Spinal cord (tissue), 10 donors: ENCODE measurements around the gene DIP2A. TPM values are rescaled to one million over a fixed set of nuclear protein-coding genes. Genes with fewer than 3 reads are reported as not detected.

Experiments
- DNase-seq, 6 donors: peaks; one replicate each; pipeline versions ENCODE4 v3.0.0 to v3.0.0-alpha.2; 2013 to 2015; ENCODE audit warnings: low spot score in 6 of 6, low read depth in 4 of 6
- H3K27ac ChIP-seq: one replicate; pipeline ENCODE4 v1.5.1; 2013; ENCODE audit warnings: low read depth, low read length, control low read depth
- H3K27me3 ChIP-seq: one replicate; pipeline ENCODE4 v1.6.1; 2013; ENCODE audit warnings: low read length; ENCODE audit not compliant: control insufficient read depth, insufficient read depth
- H3K36me3 ChIP-seq: one replicate; pipeline ENCODE4 v1.6.1; 2013; ENCODE audit warnings: low read length; ENCODE audit not compliant: control insufficient read depth, insufficient read depth
- H3K4me1 ChIP-seq: one replicate; pipeline ENCODE4 v1.6.1; 2013; ENCODE audit warnings: low read length; ENCODE audit not compliant: control insufficient read depth, insufficient read depth
- H3K4me3 ChIP-seq: one replicate; pipeline ENCODE4 v1.5.1; 2013; ENCODE audit warnings: low read depth, low read length, control low read depth
- H3K9me3 ChIP-seq: one replicate; pipeline ENCODE4 v1.6.1; 2013; ENCODE audit warnings: low read length; ENCODE audit not compliant: control insufficient read depth, insufficient read depth
- whole genome bisulfite sequencing: methylation state at CpG from one replicate; pipeline ENCODE4 v1.1.5; 2013; ENCODE audit warnings: missing lambda C conversion rate; ENCODE audit not compliant: insufficient coverage; 5-methylcytosine and 5-hydroxymethylcytosine counted together
- polyA plus RNA-seq, 2 donors: library from polyadenylated mRNA; unstranded; fragments of 120-200 nt; gene quantifications; one replicate each; pipeline ENCODE4 v1.2.1, GENCODE V29; 2013; ENCODE audit not compliant: insufficient read length in 2 of 2
- total RNA-seq, 2 donors: library from RNA; depleted of rRNA in 1 of 2; stranded (reverse); fragments of 120-200 nt in 1 of 2; fragments of >200 nt in 1 of 2; gene quantifications; one replicate each; pipeline versions ENCODE4 v1.2.3 to v1.2.4, GENCODE V29; 2013 to 2014
- donor health status: healthy.

The DIP2A gene
- total and polyA plus RNA-seq, 4 donors, result 41.2 to 69.6 (median 43.2) TPM

GRCh38 chr21:46603228-46603627 lies 144.5 kb downstream of the DIP2A start:
- peak overlapping the region; percentile 74 for H3K27ac ChIP-seq
- 27% methylated on average over 3 of the region's 9 CpGs for WGBS
- peak overlapping the region; percentile 66 for H3K4me3 ChIP-seq
- H3K27me3 ChIP-seq, result no peaks in the 10 kb centered on the region
- H3K9me3 ChIP-seq, result no peaks in the 10 kb centered on the region
- DNase-seq, result peak in 2 of 6 donors; percentile 42 to 45
- peaks cover 8% of the 10 kb centered on the region for H3K36me3 ChIP-seq
- H3K4me1 ChIP-seq, result peaks cover 51% of the 10 kb centered on the region

DNA sequence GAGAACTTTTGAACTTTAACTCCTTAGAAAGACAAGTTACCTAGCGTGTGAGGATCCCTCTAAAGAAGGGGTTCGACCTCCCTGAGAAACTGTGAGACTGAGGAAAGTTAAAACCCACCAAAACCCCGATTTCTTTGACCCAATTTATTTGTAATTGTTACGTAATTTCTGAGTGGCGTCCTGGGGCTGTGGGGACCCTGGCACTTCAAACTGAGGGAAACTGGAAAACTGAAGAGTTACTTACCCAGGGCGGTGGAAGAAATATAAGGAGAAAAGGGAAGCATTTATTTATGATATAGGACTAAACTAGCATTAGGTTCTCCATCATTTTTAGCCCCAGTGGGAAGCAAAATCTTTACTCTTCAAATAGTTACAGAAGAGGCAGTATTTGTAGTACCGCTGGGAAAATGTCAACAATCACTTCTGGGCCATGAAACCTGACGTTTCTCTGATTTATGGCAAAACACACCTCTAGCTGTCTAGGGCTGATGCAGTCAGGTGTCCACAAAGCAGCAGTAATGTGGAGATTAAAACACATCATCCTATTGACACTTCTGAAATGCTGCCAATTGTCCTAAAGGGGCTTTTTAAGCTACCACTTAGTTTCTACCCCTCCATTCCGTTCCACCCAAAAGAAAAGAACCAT lies 145.8 kb downstream of the DIP2A start:
- peaks cover 40% of the 10 kb centered on the region for H3K4me1 ChIP-seq
- H3K27me3 ChIP-seq, result no peaks in the 10 kb centered on the region
- H3K9me3 ChIP-seq, result no peaks in the 10 kb centered on the region
- peak overlapping the region; percentile 95 for H3K27ac ChIP-seq
- DNase-seq, result no peak
- 0% methylated on average over 1 of the region's 9 CpGs for WGBS
- peaks cover 3% of the 10 kb centered on the region for H3K36me3 ChIP-seq
- H3K4me3 ChIP-seq, result peak overlapping the region; percentile 66

GRCh38 chr21:46604975-46605766 lies 146.5 kb downstream of the DIP2A start, which contains the start of gene S100B:
Gene S100B (minus strand): TSS chr21:46605082. CDS start chr21:46602415, 2,667 bp downstream.
- peaks cover 3% of the 10 kb centered on the region for H3K36me3 ChIP-seq
- DNase-seq, result peak in 5 of 6 donors; percentile 67 to 93 (median 81)
- no peaks in the 10 kb centered on the region for H3K27me3 ChIP-seq
- H3K9me3 ChIP-seq, result peaks cover 1% of the 10 kb centered on the region
- H3K27ac ChIP-seq, result peak within 1 kb of the TSS; percentile 95
- WGBS, result 25% methylated on average over 11 of the region's 15 CpGs
- H3K4me3 ChIP-seq, result peak within 1 kb of the TSS; percentile 66
- H3K4me1 ChIP-seq, result peaks cover 38% of the 10 kb centered on the region

DNA sequence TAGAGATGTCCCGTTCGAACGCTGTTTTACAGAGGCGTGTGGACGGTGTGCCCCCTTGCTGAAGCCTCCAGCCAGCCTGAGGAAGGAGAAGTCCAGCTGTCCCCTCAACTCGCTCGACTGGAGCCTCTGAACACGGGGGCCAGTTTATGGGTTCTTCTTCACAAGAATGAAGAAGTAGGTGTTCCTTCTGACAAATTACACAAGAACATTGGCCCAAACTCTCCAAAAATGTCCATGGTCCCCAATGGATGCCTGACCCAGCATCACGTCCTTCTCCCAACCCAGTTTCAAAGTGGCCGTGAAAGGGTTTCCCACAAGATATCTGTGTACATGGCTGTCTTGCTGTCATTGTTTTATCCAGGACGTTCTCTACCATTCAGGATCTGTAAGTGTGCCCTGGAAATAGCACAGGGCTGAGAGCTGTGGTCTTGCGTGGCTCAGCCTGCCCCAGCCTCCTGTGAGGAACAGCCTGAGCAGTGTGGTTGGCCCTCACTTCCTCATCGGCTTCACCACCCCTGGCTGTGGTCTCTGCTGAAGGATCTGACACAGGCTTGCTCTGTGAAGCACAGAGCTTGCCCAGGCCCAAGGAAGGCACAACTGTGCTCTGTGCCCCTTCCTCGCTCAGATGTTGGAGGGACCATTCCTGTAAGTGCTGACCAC lies 147.2 kb downstream of the DIP2A start:
- Histone ChIP-seq H3K4me1 (peaks cover 32% of the 10 kb centered on the region), H3K9me3 (peaks cover 5% of the 10 kb centered on the region), H3K4me3 (no peak overlapping the region), H3K27ac (peak overlapping the region; percentile 95), H3K36me3 (peaks cover 2% of the 10 kb centered on the region), H3K27me3 (no peaks in the 10 kb centered on the region)
- 73% methylated on average over 11 of the region's 14 CpGs for WGBS
- DNase-seq, result no peak

- no peaks in the 10 kb centered on the region for H3K27me3 ChIP-seq
- H3K4me3 ChIP-seq, result no peak overlapping the region
- peak overlapping the region; percentile 95 for H3K27ac ChIP-seq
- peaks cover 5% of the 10 kb centered on the region for H3K9me3 ChIP-seq
- no peak for DNase-seq
- H3K4me1 ChIP-seq, result peaks cover 27% of the 10 kb centered on the region
- no peaks in the 10 kb centered on the region for H3K36me3 ChIP-seq
- WGBS, result 82% methylated on average over 5 of the region's 7 CpGs
Measured at GRCh38 chr21:46606427-46606813, 147.7 kb downstream of the DIP2A start.

- no peak overlapping the region for H3K4me3 ChIP-seq
- DNase-seq, result no peak
- H3K36me3 ChIP-seq, result no peaks in the 10 kb centered on the region
- no peak overlapping the region for H3K27ac ChIP-seq
- no peaks in the 10 kb centered on the region for H3K27me3 ChIP-seq
- peaks cover 5% of the 10 kb centered on the region for H3K9me3 ChIP-seq
- no CpG with 5 or more reads among the region's 2 CpGs for WGBS
- peaks cover 19% of the 10 kb centered on the region for H3K4me1 ChIP-seq
Measured at GRCh38 chr21:46607636-46608035, 148.9 kb downstream of the DIP2A start.

- no peak for DNase-seq
- peaks cover 7% of the 10 kb centered on the region for H3K9me3 ChIP-seq
- H3K36me3 ChIP-seq, result no peaks in the 10 kb centered on the region
- H3K4me1 ChIP-seq, result peaks cover 19% of the 10 kb centered on the region
- WGBS, result 100% methylated on average over 1 of the region's 3 CpGs
- no peak overlapping the region for H3K27ac ChIP-seq
- H3K27me3 ChIP-seq, result no peaks in the 10 kb centered on the region
- no peak overlapping the region for H3K4me3 ChIP-seq
Measured at GRCh38 chr21:46608672-46609111, 150.0 kb downstream of the DIP2A start.

DNA sequence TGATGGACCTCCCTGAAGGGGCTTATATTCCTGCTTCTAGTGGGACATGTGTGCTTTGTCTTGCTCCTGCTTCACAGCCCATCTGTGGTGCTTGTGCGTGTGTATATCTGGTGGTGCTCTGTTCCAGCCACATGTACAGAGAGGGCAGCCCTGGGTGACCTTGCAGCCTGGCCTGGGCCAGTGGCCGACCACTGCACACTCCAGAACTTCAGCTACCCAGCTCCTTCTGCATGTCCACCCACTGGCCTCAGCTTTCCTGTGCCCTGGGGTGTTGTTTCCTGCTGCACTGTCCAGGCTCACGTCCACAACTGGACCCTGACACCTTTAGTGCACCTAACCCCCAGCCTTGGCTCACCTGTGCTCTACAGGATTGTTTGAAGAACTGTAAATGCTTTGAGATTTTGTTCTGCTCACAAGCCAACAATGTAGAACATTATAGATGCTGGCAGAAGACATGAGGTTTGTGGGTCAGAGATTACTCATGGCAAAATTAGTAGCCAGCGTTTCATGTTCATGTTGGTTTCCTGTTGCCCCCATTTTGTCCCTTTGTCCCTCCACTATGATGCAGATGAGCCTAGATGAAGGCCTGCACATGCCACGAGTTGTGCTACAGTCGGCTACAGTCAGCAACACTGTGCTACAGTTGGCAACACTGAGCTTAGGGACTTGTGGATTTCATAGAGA lies 151.5 kb downstream of the DIP2A start:
- H3K9me3 ChIP-seq, result peaks cover 7% of the 10 kb centered on the region
- H3K27ac ChIP-seq, result no peak overlapping the region
- 89% methylated on average over 4 of the region's 6 CpGs for WGBS
- H3K4me3 ChIP-seq, result no peak overlapping the region
- H3K27me3 ChIP-seq, result no peaks in the 10 kb centered on the region
- no peaks in the 10 kb centered on the region for H3K36me3 ChIP-seq
- H3K4me1 ChIP-seq, result peaks cover 16% of the 10 kb centered on the region
- DNase-seq, result no peak

DNA sequence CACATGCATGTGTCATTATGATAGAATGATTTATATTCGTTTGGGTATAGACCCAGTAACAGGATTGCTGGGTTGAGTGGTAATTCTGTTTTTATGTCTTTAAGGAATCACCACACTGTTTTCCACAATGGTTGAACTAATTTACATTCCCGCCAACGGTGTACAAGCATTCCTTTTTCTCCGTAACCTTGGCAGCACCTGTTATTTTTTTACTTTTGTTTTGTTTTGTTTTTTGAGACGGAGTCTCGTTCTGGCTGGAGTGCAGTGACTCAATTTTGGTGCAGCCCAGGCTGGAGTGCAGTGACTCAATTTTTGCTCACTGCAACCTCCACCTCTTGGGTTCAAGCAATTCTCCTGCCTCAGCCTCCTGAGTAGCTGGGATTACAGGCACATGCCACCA lies 154.7 kb downstream of the DIP2A start:
- no peak for DNase-seq
- H3K4me1 ChIP-seq, result no peaks in the 10 kb centered on the region
- 40% methylated on average over 1 of the region's 6 CpGs for WGBS
- H3K27me3 ChIP-seq, result no peaks in the 10 kb centered on the region
- H3K4me3 ChIP-seq, result no peak overlapping the region
- H3K9me3 ChIP-seq, result peaks cover 7% of the 10 kb centered on the region
- no peaks in the 10 kb centered on the region for H3K36me3 ChIP-seq
- no peak overlapping the region for H3K27ac ChIP-seq
